ENCODE measurements around the gene OSTM1. TPM values are rescaled to one million over a fixed set of nuclear protein-coding genes. Genes with fewer than 3 reads are reported as not detected.

OSTM1 gene
- total and polyA plus RNA-seq, 2 of the 8 experiments (the other 6 are each of a cell fraction or from before 2014, with no cell fraction given) = 17.7 to 26.1 TPM

GRCh38 chr6:108068182-108068581, 6.4 kb downstream of the OSTM1 start:
- Histone ChIP-seq H3K4me1 (replicated peaks in 1 of 4; ENCODE audit: control insufficient read depth in 3 of 4, insufficient read depth in 4 of 4, low read length in 3 of 4) (peaks cover 0 to 8% (median under 1%) of the 10 kb centered on the region in 4 experiments; a peak in 2 of 7 replicates), H4K91ac (replicated peaks; ENCODE audit: insufficient read length, low read length) (no peak overlapping the region), H4K5ac (ENCODE audit: insufficient read length, low read depth, low read length) (no peak overlapping the region), H2BK20ac (ENCODE audit: low read length) (no peak overlapping the region), H3K9me3 (ENCODE audit: insufficient read depth in 2 of 2, low read depth in 1 of 2, low read length in 1 of 2) (no peaks in the 10 kb centered on the region), H3K79me2 (ENCODE audit: control insufficient read depth in 1 of 2, insufficient read depth in 2 of 2, low read length in 2 of 2) (peaks cover 0 to 26% of the 10 kb centered on the region in 2 experiments; a peak in 2 of 4 replicates), H4K8ac (ENCODE audit: extremely low read depth, insufficient read depth, low read length) (no peak overlapping the region), H2AFZ (ENCODE audit: low read length) (no peak overlapping the region), H3K9ac (replicated peaks in 1 of 4; ENCODE audit: extremely low read depth in 1 of 4, low read depth in 3 of 4, low read length in 3 of 4) (no peak overlapping the region), H3K14ac (ENCODE audit: insufficient read length) (no peak overlapping the region), H3K27ac (ENCODE audit: low read depth, low read length) (no peak overlapping the region), H2BK12ac (ENCODE audit: low read depth, low read length) (no peak overlapping the region), H3K23me2 (ENCODE audit: low read depth, low read length) (no peaks in the 10 kb centered on the region; the same call in 1 of the 2 replicates), H3K4ac (replicated peaks; ENCODE audit: insufficient read length, low read depth, low read length) (no peak overlapping the region), H3K27me3 (replicated peaks in 1 of 4; ENCODE audit: control insufficient read depth in 3 of 4, extremely low read depth in 1 of 4, insufficient read depth in 3 of 4, low read length in 3 of 4) (peaks cover 0 to 1% (median 0%) of the 10 kb centered on the region in 4 experiments; a peak in 1 of 7 replicates), H3K4me2 (ENCODE audit: insufficient read depth in 1 of 2, low read depth in 2 of 2, low read length in 2 of 2) (no peak overlapping the region), H2AK5ac (ENCODE audit: low read depth, low read length) (no peak overlapping the region), H2BK120ac (replicated peaks; ENCODE audit: low read depth, low read length) (no peak overlapping the region), H2BK5ac (ENCODE audit: low read depth, low read length) (no peak overlapping the region), H3K4me3 (ENCODE audit: extremely low read depth in 1 of 4, insufficient read depth in 2 of 4, low read depth in 3 of 4, low read length in 4 of 4) (no peak overlapping the region), H3K79me1 (ENCODE audit: low read depth, low read length) (no peaks in the 10 kb centered on the region; the same call in 1 of the 2 replicates), H3K18ac (ENCODE audit: extremely low read depth, low read length) (no peak overlapping the region), H3K23ac (ENCODE audit: insufficient read length) (no peak overlapping the region), H4K20me1 (replicated peaks in 1 of 2; ENCODE audit: control insufficient read depth in 1 of 2, insufficient read depth in 2 of 2, low read length in 2 of 2) (peaks cover 0 to 3% of the 10 kb centered on the region in 2 experiments), H3K56ac (replicated peaks; ENCODE audit: insufficient read length, low read depth, low read length) (no peak overlapping the region), H3K36me3 (ENCODE audit: control insufficient read depth in 2 of 4, insufficient read depth in 4 of 4, low read length in 3 of 4) (peaks cover 0 to 5% (median 2%) of the 10 kb centered on the region in 4 experiments; a peak in 3 of 8 replicates), H2BK15ac (ENCODE audit: low read length) (no peak overlapping the region)
- TF ChIP-seq SP1 (IDR thresholded peaks at IDR 0.05; ENCODE audit: low read depth, low read length) (no peak), CHD1 (IDR thresholded peaks at IDR 0.05; ENCODE audit: low read depth, low read length) (no peak), MAFK (IDR thresholded peaks at IDR 0.05; ENCODE audit: low read depth, low read length) (no peak)
- WGBS, 2 experiments (ENCODE audit: extremely low coverage in 1 of 2, insufficient coverage in 1 of 2, insufficient read length in 1 of 2, insufficient replicate concordance in 2 of 2, low coverage in 1 of 2, low lambda C conversion rate in 2 of 2, missing lambda C conversion rate in 1 of 2) = 95% methylated on average over 3 of the region's 3 CpGs; no CpG with 5 or more reads in 1 of the 2 experiments
- ChIA-PET CTCF (ENCODE audit: partially characterized antibody) (interaction anchor here (1.1 to 1.7 kb wide), 2 partner anchors 86 to 88 kb away, joined by 3 to 4 read pairs; no protein-coding TSS in a partner anchor), POLR2A (ENCODE audit: partially characterized antibody) (no interaction called here)
- DNase-seq (ENCODE audit: low read depth in 1 of 2, low spot score in 2 of 2) (no peak), FAIRE-seq (no peak)
